Neural progenitor cell (in vitro differentiated cells): ENCODE results near the gene URGCP. TPM values are rescaled to one million over a fixed set of nuclear protein-coding genes. Genes with fewer than 3 reads are reported as not detected.
"Not testable (repeated sequence)": the region's sequence is repeated elsewhere in the genome, so short reads cannot be mapped to it uniquely, and the experiment has no call there.

Experiments used
- DNase-seq: peaks from one replicate; pipeline ENCODE4 v3.0.0-alpha.2; 2016; ENCODE audit warnings: low spot score
- H2AFZ ChIP-seq: fragments of 200-600 bp; sonication (generic); replicated peaks from 2 replicates; pipeline ENCODE4 v1.6.1; 2016; ENCODE audit warnings: antibody characterized with exemption
- H3F3A ChIP-seq: fragments of 200-600 bp; sonication (generic); 2 replicates; pipeline ENCODE4 v1.6.1; 2016; ENCODE audit warnings: antibody characterized with exemption, low read depth
- H3K27ac ChIP-seq: fragments of 200-600 bp; sonication (generic); 2 replicates; pipeline ENCODE4 v1.5.1; 2016; ENCODE audit warnings: mild to moderate bottlenecking
- H3K27me3 ChIP-seq: fragments of 200-600 bp; sonication (generic); 2 replicates; pipeline ENCODE4 v1.6.1; 2016; ENCODE audit warnings: mild to moderate bottlenecking, moderate library complexity
- H3K36me3 ChIP-seq: fragments of 200-600 bp; sonication (generic); 2 replicates; pipeline ENCODE4 v1.5.1; 2016
- H3K4me1 ChIP-seq: fragments of 200-600 bp; sonication (generic); 2 replicates; pipeline ENCODE4 v1.6.1; 2016; ENCODE audit warnings: mixed run types
- H3K4me2 ChIP-seq: fragments of 200-600 bp; sonication (generic); 2 replicates; pipeline ENCODE4 v1.6.1; 2016
- H3K4me3 ChIP-seq: fragments of 200-600 bp; sonication (generic); 2 replicates; pipeline ENCODE4 v1.5.1; 2016
- H3K79me2 ChIP-seq: fragments of 200-600 bp; sonication (generic); 2 replicates; pipeline ENCODE4 v1.6.1; 2016; ENCODE audit warnings: low read depth
- H3K9ac ChIP-seq: fragments of 200-600 bp; sonication (generic); 2 replicates; pipeline ENCODE4 v1.6.1; 2016
- H3K9me3 ChIP-seq: fragments of 200-600 bp; sonication (generic); 2 replicates; pipeline ENCODE4 v1.5.1; 2016; ENCODE audit warnings: low read depth
- H4K20me1 ChIP-seq: fragments of 200-600 bp; sonication (generic); 2 replicates; pipeline ENCODE4 v1.6.1; 2016; ENCODE audit warnings: low read depth
- H3K27ac Mint-ChIP-seq: 3 replicates; pipeline ENCODE4 v1.8.0; 2021; ENCODE audit warnings: mixed read lengths
- H3K27me3 Mint-ChIP-seq: 2 replicates; pipeline ENCODE4 v1.8.0; 2022; ENCODE audit warnings: low read depth, mild to moderate bottlenecking, inconsistent platforms, moderate library complexity, mixed read lengths; ENCODE audit not compliant: insufficient read depth
- H3K36me3 Mint-ChIP-seq: 3 replicates; pipeline ENCODE4 v1.8.0; 2021; ENCODE audit warnings: mixed read lengths
- H3K4me1 Mint-ChIP-seq: 3 replicates; pipeline ENCODE4 v1.8.0; 2021; ENCODE audit warnings: mixed read lengths
- H3K4me3 Mint-ChIP-seq: 3 replicates; pipeline ENCODE4 v1.8.0; 2021; ENCODE audit warnings: mild to moderate bottlenecking, moderate library complexity, mixed read lengths
- H3K9me3 Mint-ChIP-seq: 3 replicates; pipeline ENCODE4 v1.8.0; 2020; ENCODE audit warnings: mixed read lengths
- CTCF ChIP-seq: fragments of 200-600 bp; sonication (generic); IDR thresholded peaks from 2 replicates; pipeline ENCODE4 v1.5.1; 2017; ENCODE audit warnings: antibody characterized with exemption, mild to moderate bottlenecking
- EZH2 ChIP-seq: fragments of 200-600 bp; sonication (generic); IDR thresholded peaks from 2 replicates; pipeline ENCODE4 v1.6.1; 2017; ENCODE audit warnings: antibody characterized with exemption, mild to moderate bottlenecking, moderate library complexity
- EZH2phosphoT487 ChIP-seq: fragments of 200-600 bp; sonication (generic); IDR thresholded peaks from 2 replicates; pipeline ENCODE4 v1.6.1; 2017; ENCODE audit warnings: antibody characterized with exemption
- small RNA-seq: library from RNA; depleted of rRNA; stranded (forward); fragments of <200 nt; gene quantifications from one replicate; pipeline ENCODE3, GENCODE V24; 2015
- total RNA-seq: library from RNA; depleted of rRNA; stranded (reverse); fragments of >200 nt; gene quantifications from 2 replicates; pipeline ENCODE4 v1.2.3, GENCODE V29; 2015; ENCODE audit warnings: low replicate concordance

Gene URGCP
- total RNA-seq, 1 donor from 2014 or later, result 9.2 TPM

GRCh38 chr7:43838201-43838658 is 68.2 kb downstream of the URGCP start:
- H4K20me1 ChIP-seq, result no peaks in the 10 kb centered on the region
- H3K36me3 Mint-ChIP-seq, result no peaks in the 10 kb centered on the region
- H3K4me3 ChIP-seq, result no peak overlapping the region
- H3K4me1 Mint-ChIP-seq, result peaks cover 3% of the 10 kb centered on the region
- DNase-seq, result no peak
- no peak overlapping the region for H3K27ac ChIP-seq
- H2AFZ ChIP-seq, result peak overlapping the region; percentile 93
- no peak for TF ChIP-seq EZH2
- TF ChIP-seq EZH2phosphoT487, result no peak
- no peak for TF ChIP-seq CTCF
- no peaks in the 10 kb centered on the region for H3K79me2 ChIP-seq
- no peaks in the 10 kb centered on the region for H3K36me3 ChIP-seq
- no peak overlapping the region for H3K4me3 Mint-ChIP-seq
- H3K27me3 Mint-ChIP-seq, result no peaks in the 10 kb centered on the region
- no peaks in the 10 kb centered on the region for H3K9me3 Mint-ChIP-seq
- no peaks in the 10 kb centered on the region for H3K9me3 ChIP-seq
- no peak overlapping the region for H3K9ac ChIP-seq
- no peaks in the 10 kb centered on the region for H3F3A ChIP-seq
- no peak overlapping the region for H3K27ac Mint-ChIP-seq
- H3K27me3 ChIP-seq, result no peaks in the 10 kb centered on the region
- no peaks in the 10 kb centered on the region for H3K4me1 ChIP-seq
- H3K4me2 ChIP-seq, result peak overlapping the region; percentile 66

- DNase-seq, result no peak
- Histone ChIP-seq H4K20me1 (no peaks in the 10 kb centered on the region), H3K4me3 (no peak overlapping the region), H3K4me1 (no peaks in the 10 kb centered on the region), H3K79me2 (no peaks in the 10 kb centered on the region), H3K9ac (no peak overlapping the region), H3K36me3 (no peaks in the 10 kb centered on the region), H3K9me3 (peaks cover 4% of the 10 kb centered on the region), H2AFZ (no peak overlapping the region), H3F3A (no peaks in the 10 kb centered on the region), H3K27me3 (no peaks in the 10 kb centered on the region), H3K4me2 (no peak overlapping the region), H3K27ac (no peak overlapping the region)
- Mint-ChIP-seq H3K27ac (no peak overlapping the region), H3K9me3 (peaks cover 4% of the 10 kb centered on the region), H3K27me3 (peaks cover 2% of the 10 kb centered on the region), H3K4me3 (no peak overlapping the region), H3K36me3 (no peaks in the 10 kb centered on the region), H3K4me1 (peaks cover 3% of the 10 kb centered on the region)
- TF ChIP-seq EZH2, result no peak
- no peak for TF ChIP-seq CTCF
- TF ChIP-seq EZH2phosphoT487, result no peak
These were observed 71.7 kb downstream of the URGCP start for GRCh38 chr7:43834463-43835251.

GRCh38 chr7:43830917-43831316 is 75.5 kb downstream of the URGCP start:
- H3K36me3 ChIP-seq, H3K4me1 ChIP-seq, H3K36me3 Mint-ChIP-seq, DNase-seq, H3K27me3 ChIP-seq, H3K9me3 ChIP-seq, H3K79me2 ChIP-seq, H3K27ac Mint-ChIP-seq, H3K4me3 Mint-ChIP-seq, H3F3A ChIP-seq, H3K9ac ChIP-seq, H2AFZ ChIP-seq, H3K4me1 Mint-ChIP-seq, H3K4me3 ChIP-seq, H3K27me3 Mint-ChIP-seq, H3K4me2 ChIP-seq, H3K27ac ChIP-seq, H4K20me1 ChIP-seq, H3K9me3 Mint-ChIP-seq: not testable (repeated sequence)

Small RNA genes within 50 kb of the gene (small RNA-seq; reads per million reads assigned to genes)
- gene MRPS24, result not detected

Other genes with a start within 250 kb of the URGCP start
- 171 and 192 TPM in 2 replicates for gene COA1, start 177.1 kb downstream of the URGCP start, total RNA-seq
- 24.6 and 27.9 TPM in 2 replicates for gene BLVRA, start 147.9 kb downstream of the URGCP start, total RNA-seq
- 54.6 and 60.6 TPM in 2 replicates for gene MRPS24, start 37.1 kb downstream of the URGCP start, total RNA-seq
- gene UBE2D4, start 19.8 kb upstream of the URGCP start, total RNA-seq, result 6.8 and 11.7 TPM in 2 replicates
- gene SPDYE1, start 91.3 kb upstream of the URGCP start, total RNA-seq, result not detected in 2 replicates
- 31.4 and 59.5 TPM in 2 replicates for gene DBNL, start 138.1 kb upstream of the URGCP start, total RNA-seq
- gene PGAM2, start 159.0 kb upstream of the URGCP start, total RNA-seq, result 11.2 and 11.3 TPM in 2 replicates
- gene POLM, start 175.9 kb upstream of the URGCP start, total RNA-seq, result 5.9 and 16.4 TPM in 2 replicates
- gene AEBP1, start 197.7 kb upstream of the URGCP start, total RNA-seq, result 4.5 and 16.7 TPM in 2 replicates
- 126 and 232 TPM in 2 replicates for gene POLD2, start 217.0 kb upstream of the URGCP start, total RNA-seq
- gene MYL7, start 234.7 kb upstream of the URGCP start, total RNA-seq, result not detected in 2 replicates